Astrocyte of the cerebellum (primary cell): ENCODE results near the gene RNF220.

ENCODE experiments used
- DNase-seq: peaks from one replicate; pipeline ENCODE4 v3.0.0-alpha.2; 2011; ENCODE audit warnings: low read depth
- H3K4me3 ChIP-seq: 2 replicates; pipeline ENCODE4 v1.5.1; 2011; ENCODE audit warnings: mild to moderate bottlenecking, low read depth, low read length, moderate library complexity
- in situ Hi-C: cut with HindIII; loops from 2 replicates; pipeline ENCODE4 v1.10.0; 2017; ENCODE audit warnings: low sequenced_read_pairs
- TF ChIP-seq, protein P1 (sequence below): IDR thresholded peaks from 2 replicates; pipeline ENCODE4 v1.5.1; 2012; ENCODE audit warnings: low read length, low read depth, moderate library complexity, mild to moderate bottlenecking; ENCODE audit errors: missing control alignments

Gene RNF220

DNA sequence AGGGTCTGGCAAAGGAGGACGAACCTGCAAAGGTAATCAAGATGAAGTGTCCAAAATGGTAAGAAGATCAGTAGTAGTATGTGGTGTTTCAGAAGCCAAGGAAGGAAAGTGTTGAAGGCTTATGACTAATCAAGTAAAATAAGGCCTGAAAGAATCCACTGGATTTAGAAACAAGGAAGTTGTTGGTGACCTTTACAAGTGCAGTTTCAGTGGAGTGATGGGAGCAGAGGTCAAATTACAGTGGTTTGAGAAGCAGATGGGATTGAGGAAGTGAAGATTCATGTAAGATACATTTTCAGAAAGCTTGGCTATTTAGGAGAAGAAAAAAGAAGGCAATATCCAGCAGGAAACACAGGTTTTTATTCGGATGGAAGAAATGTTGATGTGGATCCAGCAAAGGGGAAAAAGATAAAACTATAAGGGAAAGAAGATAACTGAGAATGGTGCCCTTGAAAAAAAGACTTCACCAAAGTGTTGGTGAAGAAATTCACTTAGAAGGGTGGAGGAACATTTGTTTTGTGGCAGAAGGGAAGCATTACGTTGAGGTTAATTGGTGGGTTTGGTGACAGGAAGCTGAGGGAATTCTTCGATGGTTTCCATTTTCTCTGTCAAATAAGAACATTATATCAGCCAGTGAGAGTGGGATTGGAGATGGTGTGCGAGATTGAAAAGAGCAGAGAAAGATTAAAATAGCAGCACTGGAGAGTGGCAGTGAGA, 271.6 kb downstream of the RNF220 start:
- no peak for DNase-seq
- H3K4me3 ChIP-seq, result no peak overlapping the region
- in situ Hi-C loops, result no loop called here
- TF ChIP-seq, protein P1, sequence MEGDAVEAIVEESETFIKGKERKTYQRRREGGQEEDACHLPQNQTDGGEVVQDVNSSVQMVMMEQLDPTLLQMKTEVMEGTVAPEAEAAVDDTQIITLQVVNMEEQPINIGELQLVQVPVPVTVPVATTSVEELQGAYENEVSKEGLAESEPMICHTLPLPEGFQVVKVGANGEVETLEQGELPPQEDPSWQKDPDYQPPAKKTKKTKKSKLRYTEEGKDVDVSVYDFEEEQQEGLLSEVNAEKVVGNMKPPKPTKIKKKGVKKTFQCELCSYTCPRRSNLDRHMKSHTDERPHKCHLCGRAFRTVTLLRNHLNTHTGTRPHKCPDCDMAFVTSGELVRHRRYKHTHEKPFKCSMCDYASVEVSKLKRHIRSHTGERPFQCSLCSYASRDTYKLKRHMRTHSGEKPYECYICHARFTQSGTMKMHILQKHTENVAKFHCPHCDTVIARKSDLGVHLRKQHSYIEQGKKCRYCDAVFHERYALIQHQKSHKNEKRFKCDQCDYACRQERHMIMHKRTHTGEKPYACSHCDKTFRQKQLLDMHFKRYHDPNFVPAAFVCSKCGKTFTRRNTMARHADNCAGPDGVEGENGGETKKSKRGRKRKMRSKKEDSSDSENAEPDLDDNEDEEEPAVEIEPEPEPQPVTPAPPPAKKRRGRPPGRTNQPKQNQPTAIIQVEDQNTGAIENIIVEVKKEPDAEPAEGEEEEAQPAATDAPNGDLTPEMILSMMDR, result no peak

DNA sequence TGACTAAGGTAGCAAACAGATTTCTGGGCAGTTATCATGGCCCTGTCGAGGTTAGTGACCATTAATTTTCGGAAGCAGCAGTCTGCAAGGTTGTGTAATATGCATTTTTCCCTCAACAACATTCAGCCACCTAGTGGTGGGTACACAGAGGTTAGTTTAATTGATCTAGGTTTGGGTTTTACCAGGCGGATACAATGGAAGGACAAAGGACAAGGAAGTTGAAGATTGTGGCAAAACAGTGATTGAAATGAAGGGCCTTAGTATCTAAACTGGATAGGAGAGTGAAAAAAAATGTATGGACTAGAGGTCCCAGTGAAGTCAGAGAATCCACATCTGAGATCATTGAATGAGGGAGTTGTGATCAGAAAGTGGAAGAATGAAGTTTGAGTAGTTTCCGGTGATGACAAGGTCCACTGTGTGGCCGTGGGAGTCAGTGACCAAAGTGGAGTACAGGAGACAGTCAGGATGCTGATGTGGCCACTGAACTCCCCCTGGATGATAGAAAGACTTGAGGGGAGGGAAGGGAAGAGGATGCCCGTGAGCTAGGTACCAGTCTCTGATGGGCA, 272.2 kb downstream of the RNF220 start:
- TF ChIP-seq, protein P1, result peak; percentile 66
- H3K4me3 ChIP-seq, result no peak overlapping the region
- in situ Hi-C loops, result no loop called here
- DNase-seq, result no peak

DNA sequence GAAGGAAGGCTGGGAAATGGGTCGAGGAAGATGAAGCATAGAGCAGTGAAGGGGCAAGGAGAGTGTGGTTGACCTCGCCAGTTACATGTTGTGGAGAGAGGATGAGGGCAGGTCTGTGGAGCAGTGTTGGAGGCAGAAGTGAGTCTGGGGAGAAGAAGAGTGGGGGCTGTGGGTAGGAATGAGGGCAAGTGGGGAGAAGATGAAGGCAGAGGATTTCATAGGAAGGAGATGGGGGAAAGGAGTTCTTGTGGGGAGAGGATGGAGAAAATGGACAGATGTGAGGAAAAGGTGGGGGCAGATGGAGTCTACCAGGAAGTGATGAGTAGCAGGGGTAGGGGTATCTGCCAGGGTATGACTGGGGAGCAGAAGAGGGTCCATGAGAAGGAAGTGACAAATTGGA, 273.1 kb downstream of the RNF220 start:
- in situ Hi-C loops, result no loop called here
- no peak for DNase-seq
- TF ChIP-seq, protein P1, result no peak
- H3K4me3 ChIP-seq, result no peak overlapping the region

DNA sequence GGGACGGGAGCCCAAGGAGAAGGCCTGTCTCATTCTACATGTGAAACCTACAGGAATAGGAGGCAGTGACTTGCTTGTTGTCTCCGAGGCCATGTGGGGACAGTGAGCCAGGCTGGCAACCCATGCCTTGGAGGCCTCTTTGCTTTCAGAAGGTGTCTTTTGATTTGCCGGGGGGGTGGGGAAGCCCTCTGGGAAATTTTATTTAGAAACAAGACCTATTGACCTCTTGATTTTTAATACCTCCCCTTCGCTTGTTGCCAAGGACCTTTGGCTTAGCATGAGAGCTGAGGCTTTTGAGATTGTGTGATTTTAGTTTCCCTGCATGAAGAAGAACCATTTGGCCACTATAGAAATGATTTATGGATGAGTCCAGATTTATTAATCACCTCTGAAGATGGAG, 273.6 kb downstream of the RNF220 start:
- DNase-seq, result no peak
- in situ Hi-C loops, result no loop called here
- no peak overlapping the region for H3K4me3 ChIP-seq
- TF ChIP-seq, protein P1, result no peak

DNA sequence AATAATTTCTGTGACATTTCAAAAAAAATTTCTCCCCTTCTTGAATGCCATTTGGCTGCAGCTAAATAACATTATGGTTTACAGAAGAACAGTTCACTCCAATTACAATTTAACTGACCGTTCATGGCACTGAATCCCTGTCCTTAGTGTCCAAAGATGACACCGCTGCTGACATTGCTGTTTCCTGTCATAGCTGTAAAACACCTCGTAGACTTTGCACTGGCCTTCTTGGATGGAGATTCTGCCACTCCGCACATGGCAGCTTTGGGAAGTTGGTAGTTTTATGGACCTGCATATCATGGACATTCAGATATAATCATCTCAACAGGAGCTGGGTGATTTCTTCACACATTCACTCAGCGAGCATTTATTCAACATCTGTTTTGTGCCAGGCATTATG, 274.4 kb downstream of the RNF220 start:
- TF ChIP-seq, protein P1, result no peak
- in situ Hi-C loops, result no loop called here
- DNase-seq, result no peak
- no peak overlapping the region for H3K4me3 ChIP-seq

DNA sequence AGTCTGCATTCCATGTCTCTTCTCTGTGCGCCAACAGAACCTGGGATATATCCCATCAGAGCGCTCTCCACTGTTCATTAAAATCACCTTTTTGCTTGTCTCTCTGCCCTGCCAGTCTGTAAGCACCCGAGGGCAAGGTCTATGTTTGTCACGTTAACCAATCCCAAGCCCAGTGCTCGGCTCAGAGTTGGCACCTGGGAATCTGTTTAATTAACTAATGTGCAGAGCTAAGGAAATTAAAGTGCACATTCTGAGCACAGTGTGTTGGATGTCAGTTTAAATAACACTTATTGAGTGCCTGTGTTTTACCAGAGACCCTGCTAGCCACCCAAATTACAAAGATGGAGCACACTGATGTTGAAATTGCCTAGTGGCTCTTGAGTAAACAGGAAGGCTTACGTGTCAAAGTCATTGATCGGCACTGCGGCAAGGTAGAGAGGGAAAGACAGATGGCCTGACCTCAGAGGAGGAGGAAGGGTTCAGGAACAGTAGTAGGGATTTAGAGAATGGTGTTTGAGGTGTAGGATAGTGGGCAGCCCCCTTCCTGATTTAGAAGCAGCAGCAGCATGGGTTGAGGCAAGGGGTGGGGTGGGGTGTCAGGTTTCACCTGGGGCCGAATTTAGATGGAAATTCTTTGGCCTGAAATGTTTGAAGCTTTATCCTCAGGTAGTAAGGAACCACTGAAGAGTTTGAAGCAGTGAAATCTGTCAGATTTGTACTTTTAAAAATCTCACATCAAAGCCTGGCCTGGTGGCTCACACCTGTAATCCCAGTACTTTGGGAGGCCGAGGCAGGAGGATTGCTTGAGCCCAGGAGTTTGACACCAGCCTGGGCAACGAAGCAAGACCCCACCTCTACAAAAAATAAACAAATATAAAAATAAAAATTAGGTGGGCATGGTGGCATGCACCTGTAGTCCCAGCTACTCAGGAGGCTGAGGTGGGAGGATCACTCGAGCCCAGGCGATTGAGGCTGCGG, 277.1 kb downstream of the RNF220 start:
- in situ Hi-C loops, result no loop called here
- no peak overlapping the region for H3K4me3 ChIP-seq
- TF ChIP-seq, protein P1, result no peak
- no peak for DNase-seq
